Esophagus (tissue), 2 donors: ENCODE measurements around the gene ZFP14. TPM values are rescaled to one million over a fixed set of nuclear protein-coding genes. Genes with fewer than 3 reads are reported as not detected.

Experiments
- H3K27ac ChIP-seq, 2 donors: one replicate each; pipeline ENCODE4 v1.5.1; 2013; ENCODE audit warnings: low read depth in 2 of 2, mild to moderate bottlenecking in 2 of 2, inconsistent platforms in 1 of 2, low read length in 1 of 2, moderate library complexity in 1 of 2
- H3K27me3 ChIP-seq, 2 donors: one replicate each; pipeline ENCODE4 v1.6.1; 2013; ENCODE audit warnings: low read length in 2 of 2, control low read depth in 1 of 2, mild to moderate bottlenecking in 1 of 2; ENCODE audit not compliant: insufficient read depth in 2 of 2, control insufficient read depth in 1 of 2
- H3K36me3 ChIP-seq, 2 donors: one replicate each; pipeline ENCODE4 v1.6.1; 2013; ENCODE audit warnings: low read length in 1 of 2; ENCODE audit not compliant: control insufficient read depth in 2 of 2, insufficient read depth in 2 of 2
- H3K4me1 ChIP-seq, 2 donors: one replicate each; pipeline ENCODE4 v1.6.1; 2013; ENCODE audit warnings: low read length in 1 of 2; ENCODE audit not compliant: control insufficient read depth in 2 of 2, insufficient read depth in 2 of 2
- H3K4me3 ChIP-seq, 2 donors: one replicate each; pipeline ENCODE4 v1.5.1; 2013; ENCODE audit warnings: low read length in 2 of 2, mild to moderate bottlenecking in 2 of 2, low read depth in 1 of 2, moderate library complexity in 1 of 2
- H3K9me3 ChIP-seq, 2 donors: one replicate each; pipeline ENCODE4 v1.6.1; 2013; ENCODE audit warnings: mild to moderate bottlenecking in 2 of 2, low read depth in 1 of 2, low read length in 1 of 2, moderate library complexity in 1 of 2; ENCODE audit not compliant: control insufficient read depth in 2 of 2, insufficient read depth in 1 of 2
- WGBS, 2 donors: extraction: QIAGEN DNeasy Blood & Tissue Kit; methylation state at CpG; one replicate each; pipeline ENCODE4 v1.1.7; 2013; 5-methylcytosine and 5-hydroxymethylcytosine counted together
- polyA plus RNA-seq, 2 donors: library from polyadenylated mRNA; stranded (reverse); fragments of 200-250 nt; gene quantifications; one replicate each; pipeline ENCODE4 v1.2.3, GENCODE V29; 2013
- donor health status: healthy with polysubstance abuse.
- donor health status: Bipolar disorder and iron deficiency.

Gene ZFP14
- polyA plus RNA-seq, result 1 to 10 TPM in 1 of 2 donors, under 1 TPM in 1; 0.71 to 1.6 TPM

DNA sequence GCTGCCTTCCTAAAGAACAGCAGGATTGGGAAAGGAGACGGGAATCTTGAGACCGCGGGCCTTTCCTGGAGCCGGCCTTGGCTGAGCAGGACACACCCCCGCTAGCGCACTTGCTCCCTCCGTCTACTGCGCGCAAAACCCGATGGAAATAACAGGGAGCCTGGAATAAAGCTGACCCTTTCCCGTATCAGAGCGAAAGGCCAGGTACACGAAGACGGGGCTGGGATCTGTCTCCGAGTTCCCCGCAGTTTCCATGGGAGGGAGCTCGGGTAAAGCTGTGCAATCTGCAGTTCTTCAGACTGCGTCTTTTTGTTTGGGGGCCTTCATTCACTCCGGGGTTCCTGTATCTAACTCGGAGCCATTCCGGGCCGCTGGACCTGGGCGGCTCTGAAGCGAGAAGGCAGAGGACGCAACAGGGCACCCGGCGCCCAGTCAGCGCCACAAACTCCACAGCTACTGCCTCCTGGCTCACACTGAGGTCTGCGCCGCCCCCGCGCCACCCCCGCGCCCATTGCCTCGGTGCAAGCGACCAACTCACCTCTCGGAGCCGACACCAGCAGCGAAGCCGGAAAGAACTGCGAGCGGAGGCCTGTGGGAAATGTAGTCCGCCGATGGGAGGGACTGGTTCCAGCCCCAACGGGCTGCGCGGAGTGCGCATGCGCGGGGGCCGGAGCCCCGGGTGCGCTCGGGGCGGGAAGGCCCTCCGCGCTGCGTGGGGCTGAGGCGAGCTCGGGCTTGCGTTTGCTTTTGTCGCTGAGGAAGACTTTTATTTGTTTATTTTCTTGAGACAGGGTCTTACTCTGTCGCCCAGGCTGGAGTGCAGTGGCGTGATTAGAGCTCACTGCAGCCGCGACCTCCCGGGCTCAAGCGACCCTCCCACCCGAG, at the start of gene ZFP14:
Gene ZFP14, minus strand, starts transcription at position 577 of the 885 bp plus-strand sequence. CDS start 11,309 bp downstream, outside the sequence.
- Histone ChIP-seq H3K4me3 (peak within 1 kb of the TSS; percentile 73 to 94), H3K27me3 (no peaks in the 10 kb centered on the region), H3K4me1 (no peaks in the 10 kb centered on the region), H3K27ac (peak within 1 kb of the TSS; percentile 85 to 93), H3K36me3 (no peaks in the 10 kb centered on the region), H3K9me3 (peaks cover 0 to 2% of the 10 kb centered on the region in 2 donors)
- 2 to 3% methylated on average over 69 of the region's 69 CpGs for WGBS, 2 donors

DNA sequence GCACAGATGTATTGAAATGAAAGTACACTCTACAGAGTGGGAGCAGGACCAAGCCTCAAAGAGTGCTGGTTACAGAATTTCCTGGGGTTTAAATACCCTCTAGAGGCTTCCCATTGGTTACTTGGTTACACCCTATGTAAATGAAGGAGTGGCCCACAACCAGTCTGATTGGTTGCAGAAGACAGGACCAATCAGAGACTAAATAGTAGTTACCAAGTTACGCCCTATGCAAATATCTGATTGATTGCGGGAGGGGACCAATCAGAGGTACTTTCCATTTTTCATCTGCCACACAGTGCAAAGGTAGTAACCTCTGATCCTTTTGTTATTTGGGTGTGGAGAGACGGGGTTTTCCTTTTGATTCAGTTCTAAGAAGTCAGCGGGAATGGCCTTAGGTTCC, 44.9 kb upstream of the ZFP14 start:
- peaks cover 0 to 7% of the 10 kb centered on the region in 2 donors for H3K9me3 ChIP-seq
- no peaks in the 10 kb centered on the region for H3K36me3 ChIP-seq
- WGBS, 2 donors, result 83 to 89% methylated on average over 4 of the region's 4 CpGs
- H3K27me3 ChIP-seq, result no peaks in the 10 kb centered on the region
- H3K27ac ChIP-seq, result no peak overlapping the region
- H3K4me3 ChIP-seq, result no peak overlapping the region
- H3K4me1 ChIP-seq, result peaks cover 0 to 3% of the 10 kb centered on the region in 2 donors

DNA sequence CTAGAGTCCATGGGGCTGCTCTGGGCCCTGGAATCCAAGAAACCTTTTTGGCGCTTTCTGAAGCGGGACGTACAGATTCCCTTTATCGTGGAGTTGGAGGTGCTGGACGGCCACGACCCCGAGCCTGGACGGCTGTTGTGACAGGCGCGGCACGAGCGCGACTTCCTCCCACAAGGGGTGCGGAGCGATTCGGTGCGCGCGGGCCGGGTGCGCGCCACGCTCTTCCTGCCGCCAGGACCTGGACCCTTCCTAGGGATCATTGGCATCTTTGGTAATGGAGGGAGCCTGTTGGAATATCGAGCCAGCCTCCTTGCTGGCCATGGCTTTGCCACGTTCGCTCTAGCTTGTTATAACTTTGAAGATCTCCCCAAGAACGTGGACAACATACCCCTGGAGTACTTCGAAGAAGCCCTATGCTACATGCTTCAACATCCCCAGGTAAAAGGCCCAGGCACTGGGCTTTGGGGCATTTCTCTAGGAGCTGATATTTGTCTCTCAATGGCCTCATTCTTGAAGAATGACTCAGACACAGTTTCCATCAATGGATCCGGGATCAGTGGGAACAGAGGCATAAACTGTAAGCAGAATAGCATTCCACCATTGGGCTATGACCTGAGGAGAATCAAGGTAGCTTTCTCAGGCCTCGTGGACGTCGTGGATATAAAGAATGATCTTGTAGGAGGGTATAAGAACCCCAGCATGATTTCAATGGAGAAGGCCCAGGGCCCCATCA, 42.9 kb upstream of the ZFP14 start:
- no peaks in the 10 kb centered on the region for H3K27me3 ChIP-seq
- H3K4me3 ChIP-seq, result peak overlapping the region; percentile 28 to 40
- no peaks in the 10 kb centered on the region for H3K36me3 ChIP-seq
- no peak overlapping the region for H3K27ac ChIP-seq
- H3K4me1 ChIP-seq, result peaks cover 0 to 10% of the 10 kb centered on the region in 2 donors
- H3K9me3 ChIP-seq, result peaks cover 0 to 10% of the 10 kb centered on the region in 2 donors
- WGBS, 2 donors, result 28 to 34% methylated on average over 28 to 33 of the region's 33 CpGs

DNA sequence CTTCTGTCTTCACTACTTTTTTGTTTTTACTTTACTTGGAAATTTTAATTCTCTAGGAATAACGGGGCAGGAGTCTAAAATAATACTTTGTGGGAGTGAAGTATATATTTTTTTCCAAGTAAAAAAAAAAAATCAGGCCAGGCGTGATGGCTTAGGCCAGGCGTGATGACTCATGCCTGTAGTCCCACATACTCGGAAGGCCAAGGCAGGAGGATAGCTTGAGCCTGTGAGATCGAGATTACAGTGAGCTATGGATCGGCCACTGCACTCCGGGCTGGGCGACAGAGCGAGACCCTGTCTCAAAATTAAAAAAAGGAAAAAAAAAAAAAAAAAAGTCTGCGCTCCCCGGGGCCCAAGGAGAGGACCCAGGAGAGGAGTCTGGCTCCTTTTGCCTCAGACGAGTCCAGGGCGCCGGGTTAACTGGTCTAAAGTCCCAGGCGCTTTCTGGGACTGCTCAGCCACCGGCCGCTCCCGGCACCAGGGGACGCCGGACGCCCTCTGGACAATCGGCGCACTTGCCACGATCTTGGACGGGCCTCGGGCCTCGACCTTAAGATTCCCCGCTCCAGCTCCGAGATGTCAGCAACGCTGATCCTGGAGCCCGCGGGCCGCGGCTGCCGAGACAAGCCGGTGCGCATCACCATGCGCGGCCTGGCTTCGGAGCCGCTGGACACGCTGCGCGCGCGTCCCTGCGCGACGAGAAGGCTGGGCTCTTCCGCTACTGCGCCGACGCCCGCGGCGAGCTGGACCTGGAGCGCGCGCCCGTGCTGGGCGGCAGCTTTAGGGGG, 42.2 kb upstream of the ZFP14 start:
- H3K27me3 ChIP-seq, result no peaks in the 10 kb centered on the region
- no peaks in the 10 kb centered on the region for H3K36me3 ChIP-seq
- peaks cover 0 to 10% of the 10 kb centered on the region in 2 donors for H3K9me3 ChIP-seq
- WGBS, 2 donors, result 15 to 19% methylated on average over 61 of the region's 61 CpGs
- H3K4me1 ChIP-seq, result peaks cover 0 to 10% of the 10 kb centered on the region in 2 donors
- H3K4me3 ChIP-seq, result peak overlapping the region; percentile 28 to 40
- peak overlapping the region; percentile 5 to 42 for H3K27ac ChIP-seq

DNA sequence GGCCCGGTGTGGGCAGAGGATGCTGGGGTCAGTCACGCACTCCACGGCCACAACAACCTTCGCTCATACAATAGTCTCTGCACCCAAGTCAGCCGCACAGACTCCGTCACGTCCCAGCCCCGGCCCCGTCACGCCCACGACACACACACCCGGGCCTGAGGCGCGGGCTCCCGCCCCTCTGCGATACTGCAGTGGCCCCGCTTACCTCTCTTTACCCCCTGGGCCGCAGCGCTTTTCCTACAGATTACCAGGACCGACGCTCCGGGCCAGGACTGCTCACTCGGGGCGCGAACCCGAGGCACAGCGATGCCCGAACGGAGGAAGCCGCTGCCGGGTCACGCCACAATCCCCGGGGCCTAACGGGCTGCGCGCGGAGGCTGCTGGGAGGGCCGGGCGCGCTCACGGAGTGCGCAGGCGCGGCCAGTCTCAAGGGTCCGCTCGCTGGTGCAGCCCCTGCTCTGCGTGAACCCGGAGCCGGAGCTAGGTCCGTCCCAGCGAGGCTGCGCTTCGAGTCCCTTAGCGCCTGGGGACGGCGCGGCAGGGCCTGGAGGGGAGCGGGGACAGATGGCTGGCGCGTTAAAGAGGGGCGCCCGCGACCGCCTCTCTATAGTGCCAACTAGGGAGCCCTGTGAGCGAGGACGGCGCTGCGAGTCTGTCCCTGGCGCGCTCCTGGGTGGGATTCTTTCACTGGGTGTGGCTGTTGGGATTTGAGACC, 39.4 kb upstream of the ZFP14 start, which contains the start of gene ZFP82:
Gene ZFP82, minus strand, starts transcription at position 358 of the 715 bp plus-strand sequence. CDS start 8,855 bp downstream, outside the sequence.
- 1 to 2% methylated on average over 69 to 70 of the region's 70 CpGs for WGBS, 2 donors
- H3K27ac ChIP-seq, result peak within 1 kb of the TSS; percentile 81
- H3K4me3 ChIP-seq, result peak within 1 kb of the TSS; percentile 69
- peaks cover 0 to 10% of the 10 kb centered on the region in 2 donors for H3K4me1 ChIP-seq
- peaks cover 0 to 10% of the 10 kb centered on the region in 2 donors for H3K9me3 ChIP-seq
- H3K27me3 ChIP-seq, result no peaks in the 10 kb centered on the region
- no peaks in the 10 kb centered on the region for H3K36me3 ChIP-seq

DNA sequence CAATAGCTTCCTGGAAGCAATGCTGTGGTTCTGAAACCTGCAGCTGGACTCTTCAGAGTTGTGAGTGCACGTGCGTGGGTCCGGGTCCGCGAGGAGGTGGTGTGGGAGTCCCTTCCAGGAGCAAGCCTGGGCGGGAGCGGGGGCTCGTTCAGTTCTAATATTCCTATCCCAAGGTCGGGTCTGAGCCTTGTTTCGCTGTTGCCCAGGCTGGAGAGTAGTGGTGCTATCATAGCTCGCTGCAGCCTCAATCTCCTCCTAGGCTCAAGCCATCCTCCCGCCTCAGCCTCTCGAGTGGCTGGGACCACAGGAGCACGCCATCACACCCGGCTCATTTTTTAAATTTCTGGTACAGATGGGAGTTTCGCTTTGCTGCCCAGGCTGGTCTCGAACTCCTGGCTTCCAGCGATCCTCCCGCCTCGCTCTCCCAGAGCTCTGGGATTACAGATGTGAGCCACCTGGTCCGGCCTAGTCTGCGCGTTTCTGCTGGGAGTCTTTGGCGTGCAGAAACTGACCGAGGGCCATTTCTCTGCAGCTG, 38.8 kb upstream of the ZFP14 start:
- Histone ChIP-seq H3K36me3 (no peaks in the 10 kb centered on the region), H3K27ac (peak overlapping the region; percentile 81), H3K4me1 (peaks cover 0 to 10% of the 10 kb centered on the region in 2 donors), H3K27me3 (no peaks in the 10 kb centered on the region), H3K4me3 (peak overlapping the region; percentile 69), H3K9me3 (peaks cover 0 to 10% of the 10 kb centered on the region in 2 donors)
- 25 to 33% methylated on average over 25 of the region's 25 CpGs for WGBS, 2 donors

DNA sequence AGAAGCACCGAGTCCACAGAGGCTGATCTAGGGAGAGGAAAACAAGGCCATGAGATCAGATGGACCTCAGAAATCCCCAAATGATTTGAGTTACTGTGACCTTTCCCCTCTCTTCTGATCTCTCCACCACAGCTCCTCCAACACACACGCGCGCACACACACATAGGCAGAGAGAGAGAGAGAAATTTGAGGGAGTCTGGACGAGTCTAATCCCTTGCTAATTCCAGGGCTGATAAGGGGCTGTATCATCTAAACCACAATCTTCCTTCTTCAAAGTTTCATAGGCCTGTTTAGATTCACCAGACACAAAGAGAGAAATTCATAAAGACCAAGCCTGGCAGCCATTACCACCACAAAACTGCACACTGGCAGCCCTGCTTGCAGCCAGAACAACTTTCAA, 30.8 kb upstream of the ZFP14 start:
- Histone ChIP-seq H3K9me3 (peaks cover 0 to 2% of the 10 kb centered on the region in 2 donors), H3K4me3 (no peak overlapping the region), H3K27me3 (no peaks in the 10 kb centered on the region), H3K27ac (no peak overlapping the region), H3K36me3 (peaks cover 6 to 7% of the 10 kb centered on the region in 2 donors), H3K4me1 (no peaks in the 10 kb centered on the region)
- 96 to 97% methylated on average over 3 to 5 of the region's 5 CpGs for WGBS, 2 donors

DNA sequence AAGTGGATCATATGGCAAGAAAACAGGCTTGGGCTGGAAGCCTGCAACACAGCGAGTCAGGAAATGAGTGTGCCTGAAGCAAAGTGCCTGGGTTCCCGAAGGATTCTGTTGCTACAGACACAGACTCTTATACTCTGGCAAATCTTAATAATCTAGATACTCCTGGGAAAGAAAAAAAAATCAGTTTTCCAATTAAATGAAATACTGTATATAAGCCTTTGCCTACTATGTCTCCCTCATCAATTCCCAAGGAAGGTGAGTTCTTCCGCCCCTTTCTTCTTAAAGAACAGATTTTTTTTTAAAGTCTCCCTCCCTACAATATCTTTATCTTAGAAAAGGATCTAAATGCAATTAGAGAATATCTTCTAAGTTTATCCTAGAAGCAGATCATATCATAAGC, 29.1 kb upstream of the ZFP14 start:
- H3K9me3 ChIP-seq, result peaks cover 0 to 2% of the 10 kb centered on the region in 2 donors
- H3K36me3 ChIP-seq, result peaks cover 7 to 8% of the 10 kb centered on the region in 2 donors
- no peaks in the 10 kb centered on the region for H3K27me3 ChIP-seq
- H3K4me1 ChIP-seq, result no peaks in the 10 kb centered on the region
- H3K4me3 ChIP-seq, result no peak overlapping the region
- WGBS, 2 donors, result 87 to 95% methylated on average over 3 of the region's 3 CpGs
- H3K27ac ChIP-seq, result no peak overlapping the region
